ENCODE measurements around the gene SPATA2. TPM values are rescaled to one million over a fixed set of nuclear protein-coding genes. Genes with fewer than 3 reads are reported as not detected.

Gene SPATA2
- total RNA-seq, 4 donors from 2014 or later: 4.0 to 6.7 (median 5.5) TPM

DNA sequence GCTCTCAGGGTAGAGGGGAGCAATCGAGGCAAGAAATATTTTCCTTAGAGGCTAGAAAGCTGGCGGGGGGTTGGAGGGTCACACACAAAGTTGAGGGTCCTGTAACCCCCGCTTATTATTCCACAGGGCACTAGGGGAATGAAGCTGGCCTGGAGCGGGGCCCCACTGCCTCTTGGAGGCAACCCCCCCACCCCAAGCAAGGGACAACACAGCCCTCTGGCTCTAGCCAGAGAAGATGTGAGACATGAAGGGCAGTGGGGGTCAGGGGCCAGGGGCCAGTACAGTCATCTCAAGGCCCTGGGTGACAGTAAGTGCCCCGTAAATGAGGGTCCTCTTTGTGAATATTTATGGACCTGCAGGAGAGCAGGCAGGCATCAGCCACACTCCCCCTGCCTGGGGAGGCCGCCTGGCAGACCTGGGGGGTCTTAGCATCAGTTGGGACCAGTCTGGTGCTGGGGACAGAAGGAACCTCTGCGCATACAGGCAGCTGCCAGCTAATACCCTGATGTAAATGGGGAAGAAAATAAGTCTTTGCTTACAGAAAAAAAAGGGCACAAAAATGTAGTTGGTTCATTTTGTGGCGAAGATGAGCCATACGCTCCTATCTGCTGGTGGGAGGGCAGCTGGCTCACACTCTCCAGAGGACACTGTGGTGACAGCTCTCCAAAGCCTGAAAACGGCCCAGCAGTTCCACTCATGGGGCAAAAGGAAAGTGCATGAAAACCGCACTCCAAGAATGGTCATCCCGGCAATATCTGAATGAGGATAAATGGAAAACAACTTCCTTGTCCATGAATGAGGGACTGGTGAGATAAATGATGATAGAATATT lies 21.9 kb downstream of the SPATA2 start:
- Histone ChIP-seq H3K9me3 (no peaks in the 10 kb centered on the region), H3K27ac (replicated peaks in 1 of 4) (no peak overlapping the region), H3K27me3 (no peaks in the 10 kb centered on the region), H3K36me3 (peaks cover 0 to 16% (median 6%) of the 10 kb centered on the region in 4 donors), H3K4me3 (peak overlapping the region in 2 of 4 donors; percentile 11 to 16), H3K4me1 (peaks cover 37 to 52% (median 43%) of the 10 kb centered on the region in 4 donors)
- TF ChIP-seq POLR2AphosphoS5 (IDR thresholded peaks at IDR 0.05): no peak
- TF ChIP-seq EP300 (IDR thresholded peaks at IDR 0.05): no peak
- TF ChIP-seq, protein P1, sequence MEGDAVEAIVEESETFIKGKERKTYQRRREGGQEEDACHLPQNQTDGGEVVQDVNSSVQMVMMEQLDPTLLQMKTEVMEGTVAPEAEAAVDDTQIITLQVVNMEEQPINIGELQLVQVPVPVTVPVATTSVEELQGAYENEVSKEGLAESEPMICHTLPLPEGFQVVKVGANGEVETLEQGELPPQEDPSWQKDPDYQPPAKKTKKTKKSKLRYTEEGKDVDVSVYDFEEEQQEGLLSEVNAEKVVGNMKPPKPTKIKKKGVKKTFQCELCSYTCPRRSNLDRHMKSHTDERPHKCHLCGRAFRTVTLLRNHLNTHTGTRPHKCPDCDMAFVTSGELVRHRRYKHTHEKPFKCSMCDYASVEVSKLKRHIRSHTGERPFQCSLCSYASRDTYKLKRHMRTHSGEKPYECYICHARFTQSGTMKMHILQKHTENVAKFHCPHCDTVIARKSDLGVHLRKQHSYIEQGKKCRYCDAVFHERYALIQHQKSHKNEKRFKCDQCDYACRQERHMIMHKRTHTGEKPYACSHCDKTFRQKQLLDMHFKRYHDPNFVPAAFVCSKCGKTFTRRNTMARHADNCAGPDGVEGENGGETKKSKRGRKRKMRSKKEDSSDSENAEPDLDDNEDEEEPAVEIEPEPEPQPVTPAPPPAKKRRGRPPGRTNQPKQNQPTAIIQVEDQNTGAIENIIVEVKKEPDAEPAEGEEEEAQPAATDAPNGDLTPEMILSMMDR (IDR thresholded peaks at IDR 0.05): no peak
- TF ChIP-seq POLR2A (IDR thresholded peaks at IDR 0.05; ENCODE audit: low read depth): no peak
- DNase-seq (ENCODE audit: extremely low spot score): no peak
- 82% methylated on average over 12 of the region's 12 CpGs for WGBS
- intact Hi-C loops (cut with DNase I): no loop called here

DNA sequence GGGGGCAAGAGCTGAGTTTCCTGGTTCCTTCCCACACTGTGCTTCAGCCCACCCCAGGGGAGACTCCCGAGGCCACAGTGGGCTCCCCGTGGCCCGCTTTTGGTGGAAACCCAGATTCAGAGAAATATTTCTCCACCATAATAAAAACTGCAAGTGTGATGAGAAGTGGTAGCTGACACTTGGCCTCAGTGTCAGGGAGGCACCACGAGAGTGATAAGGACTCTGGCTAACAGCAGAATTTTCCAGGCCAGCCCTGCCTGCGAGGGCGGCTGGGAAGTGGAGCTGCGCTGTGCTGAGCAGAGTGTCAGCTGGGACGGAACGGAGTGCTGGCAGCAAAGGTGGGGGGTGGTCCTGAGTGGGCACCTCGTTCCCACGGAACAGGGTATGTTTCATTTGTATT lies 22.5 kb downstream of the SPATA2 start:
- no peak overlapping the region for H3K4me3 ChIP-seq
- no peak overlapping the region for H3K27ac ChIP-seq (replicated peaks in 1 of 4)
- WGBS: 53% methylated on average over 9 of the region's 11 CpGs
- H3K36me3 ChIP-seq: peaks cover 0 to 22% (median 10%) of the 10 kb centered on the region in 4 donors
- TF ChIP-seq POLR2AphosphoS5 (IDR thresholded peaks at IDR 0.05) (no peak), EP300 (IDR thresholded peaks at IDR 0.05) (no peak), POLR2A (IDR thresholded peaks at IDR 0.05; ENCODE audit: low read depth) (no peak)
- TF ChIP-seq, protein P1 (IDR thresholded peaks at IDR 0.05): no peak
- DNase-seq (ENCODE audit: extremely low spot score): no peak
- peaks cover 44 to 59% (median 50%) of the 10 kb centered on the region in 4 donors for H3K4me1 ChIP-seq
- intact Hi-C loops (cut with DNase I): no loop called here
- no peaks in the 10 kb centered on the region for H3K27me3 ChIP-seq
- H3K9me3 ChIP-seq: no peaks in the 10 kb centered on the region

DNA sequence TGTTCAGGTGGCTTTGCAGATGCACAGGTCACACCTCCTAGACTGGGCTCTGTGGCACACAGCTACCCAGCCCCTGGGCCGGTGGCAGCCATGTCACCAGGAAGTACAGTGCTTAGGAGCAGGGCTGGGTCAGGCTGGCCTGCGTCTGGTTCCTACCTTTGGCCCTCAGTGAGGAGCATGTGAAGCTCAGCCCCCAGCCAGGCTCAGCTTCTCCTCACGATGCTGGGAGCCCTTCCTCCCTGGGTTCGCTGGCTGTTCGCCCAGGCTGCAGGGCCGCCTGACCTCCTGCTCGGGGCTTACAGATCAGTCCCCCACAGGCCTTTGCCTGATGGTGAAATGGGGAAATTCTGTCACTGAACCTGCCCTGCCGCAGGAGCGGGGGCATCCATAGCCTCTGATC lies 23.1 kb downstream of the SPATA2 start:
- TF ChIP-seq POLR2A (IDR thresholded peaks at IDR 0.05; ENCODE audit: low read depth): no peak
- TF ChIP-seq EP300 (IDR thresholded peaks at IDR 0.05): no peak
- TF ChIP-seq, protein P1 (IDR thresholded peaks at IDR 0.05): no peak
- TF ChIP-seq POLR2AphosphoS5 (IDR thresholded peaks at IDR 0.05): no peak
- no peak for DNase-seq (ENCODE audit: extremely low spot score)
- peaks cover 49 to 64% (median 55%) of the 10 kb centered on the region in 4 donors for H3K4me1 ChIP-seq
- H3K36me3 ChIP-seq: peaks cover 0 to 28% (median 15%) of the 10 kb centered on the region in 4 donors
- intact Hi-C loops (cut with DNase I): no loop called here
- no peak overlapping the region for H3K27ac ChIP-seq (replicated peaks in 1 of 4)
- H3K27me3 ChIP-seq: no peaks in the 10 kb centered on the region
- no peak overlapping the region for H3K4me3 ChIP-seq
- no peaks in the 10 kb centered on the region for H3K9me3 ChIP-seq
- 68% methylated on average over 6 of the region's 9 CpGs for WGBS

DNA sequence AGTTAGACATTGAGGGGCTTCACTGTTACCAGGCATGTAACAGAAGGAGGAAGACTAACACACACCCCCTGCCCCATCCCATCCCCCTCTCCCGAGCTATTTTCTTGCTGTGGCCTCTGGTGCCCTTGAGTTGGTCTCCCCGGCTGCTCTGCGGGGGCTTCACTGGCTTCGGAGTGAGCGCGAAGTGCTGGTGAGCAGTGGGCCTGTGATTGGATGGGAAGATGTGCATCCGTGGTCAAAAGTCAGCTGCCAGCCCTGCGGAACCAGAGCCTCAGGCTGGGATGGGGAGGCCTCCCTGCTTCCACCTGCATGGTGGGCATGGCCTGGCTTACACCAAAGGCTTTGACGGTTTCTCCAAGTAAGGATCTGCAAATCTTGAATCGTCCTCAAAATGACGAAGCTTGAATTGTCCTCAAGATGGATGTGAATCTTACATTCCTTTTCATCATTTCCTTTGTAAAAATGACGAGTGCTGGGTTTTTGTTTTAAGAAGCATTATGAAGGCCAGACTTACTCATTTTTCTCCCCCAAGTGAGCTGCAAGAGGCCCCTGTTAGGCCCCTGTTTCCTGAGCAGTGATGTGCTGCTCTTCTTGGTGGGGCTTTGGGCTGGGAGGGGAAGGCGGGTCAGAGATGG lies 23.7 kb downstream of the SPATA2 start:
- DNase-seq (ENCODE audit: extremely low spot score): no peak

More for the DNA sequence above, 23.7 kb downstream of the SPATA2 start:
- no peak overlapping the region for H3K27ac ChIP-seq (replicated peaks in 1 of 4)
- H3K9me3 ChIP-seq: no peaks in the 10 kb centered on the region
- peaks cover 4 to 34% (median 19%) of the 10 kb centered on the region in 4 donors for H3K36me3 ChIP-seq
- no peak for TF ChIP-seq EP300 (IDR thresholded peaks at IDR 0.05)
- TF ChIP-seq, protein P1 (IDR thresholded peaks at IDR 0.05): no peak
- no peak for TF ChIP-seq POLR2A (IDR thresholded peaks at IDR 0.05; ENCODE audit: low read depth)
- TF ChIP-seq POLR2AphosphoS5 (IDR thresholded peaks at IDR 0.05): no peak
- 81% methylated on average over 12 of the region's 13 CpGs for WGBS
- H3K4me1 ChIP-seq: peaks cover 56 to 70% (median 59%) of the 10 kb centered on the region in 4 donors
- no peak overlapping the region for H3K4me3 ChIP-seq
- intact Hi-C loops (cut with DNase I): no loop called here
- no peaks in the 10 kb centered on the region for H3K27me3 ChIP-seq
